NCI-H774 (cell line): ENCODE data around the gene KCTD5.
"Not testable (repeated sequence)": the region's sequence is repeated elsewhere in the genome, so short reads cannot be mapped to it uniquely, and the experiment has no call there.

Experiments
- DNase-seq: peaks from one replicate; lab custom pipeline; 2025; lab: John Stamatoyannopoulos, UW

KCTD5 gene

GRCh38 chr16:2673066-2673999 lies 9.0 kb upstream of the KCTD5 start:
- DNase-seq = peak; percentile 83

- no peak for DNase-seq
Observed at GRCh38 chr16:2675021-2675420, 7.3 kb upstream of the KCTD5 start.

GRCh38 chr16:2675714-2676113 lies 6.6 kb upstream of the KCTD5 start:
- no peak for DNase-seq

GRCh38 chr16:2676937-2677336 lies 5.4 kb upstream of the KCTD5 start:
- DNase-seq = not testable (repeated sequence)

- not testable (repeated sequence) for DNase-seq
Observed at GRCh38 chr16:2678206-2678965, 3.9 kb upstream of the KCTD5 start.

- not testable (repeated sequence) for DNase-seq
Observed at GRCh38 chr16:2679902-2680301, 2.4 kb upstream of the KCTD5 start.

- DNase-seq = not testable (repeated sequence)
Observed at GRCh38 chr16:2680360-2680759, 2.0 kb upstream of the KCTD5 start.

- DNase-seq = not testable (repeated sequence)
Observed at GRCh38 chr16:2683041-2683440, 718 bp downstream of the KCTD5 start.

GRCh38 chr16:2686075-2686474 lies 3.8 kb downstream of the KCTD5 start:
- not testable (repeated sequence) for DNase-seq

- no peak for DNase-seq
Observed at GRCh38 chr16:2686912-2687507, 4.7 kb downstream of the KCTD5 start.

GRCh38 chr16:2687531-2688308 lies 5.4 kb downstream of the KCTD5 start:
- no peak for DNase-seq

GRCh38 chr16:2689422-2689821 lies 7.1 kb downstream of the KCTD5 start:
- DNase-seq = not testable (repeated sequence)

- no peak for DNase-seq
Observed at GRCh38 chr16:2689968-2690801, 7.9 kb downstream of the KCTD5 start.

- no peak for DNase-seq
Observed at GRCh38 chr16:2690852-2691251, 8.5 kb downstream of the KCTD5 start.

- DNase-seq = no peak
Observed at GRCh38 chr16:2691491-2692248, 9.3 kb downstream of the KCTD5 start.

GRCh38 chr16:2692251-2692947 lies 10.1 kb downstream of the KCTD5 start:
- no peak for DNase-seq

GRCh38 chr16:2692948-2693651 lies 10.8 kb downstream of the KCTD5 start:
- DNase-seq = no peak

- not testable (repeated sequence) for DNase-seq
Observed at GRCh38 chr16:2696601-2697250, 14.4 kb downstream of the KCTD5 start.
